ENCODE measurements around the gene SEC61B. TPM values are rescaled to one million over a fixed set of nuclear protein-coding genes. Genes with fewer than 3 reads are reported as not detected.

Gene SEC61B
- total RNA-seq, 1 experiment from 2014 or later: 125 TPM

- intact Hi-C loops (cut with micrococcal nuclease): no loop called here
- ATAC-seq (no peak), DNase-seq (ENCODE audit: low read depth, low spot score) (no peak)
- RAD21 ChIA-PET (ENCODE audit: low non-redundant PET in 1 of 2, low total read pairs in 2 of 2, uncharacterized antibody in 2 of 2, unreplicated experiment in 2 of 2): no interaction called here
- Histone ChIP-seq H3K9ac (ENCODE audit: low read length) (no peak overlapping the region), H3K27me3 (ENCODE audit: insufficient read depth, low read length) (peaks cover 3% of the 10 kb centered on the region; the same call in 1 of the 2 replicates), H3K4me2 (ENCODE audit: low read length) (no peak overlapping the region), H3K79me2 (ENCODE audit: insufficient read depth, low read length) (no peaks in the 10 kb centered on the region), H3K4me1 (ENCODE audit: control insufficient read depth in 1 of 2, insufficient read depth in 2 of 2, low read length in 2 of 2) (no peaks in the 10 kb centered on the region), H3K4me3 (replicated peaks in 1 of 2; ENCODE audit: low read depth in 1 of 2, low read length in 2 of 2) (no peak overlapping the region), H3K27ac (ENCODE audit: low read depth, low read length) (no peak overlapping the region), H3K9me3 (ENCODE audit: control insufficient read depth in 1 of 2, insufficient read depth in 1 of 2, low read depth in 1 of 2, low read length in 2 of 2) (no peaks in the 10 kb centered on the region), H2AFZ (ENCODE audit: low read depth, low read length, poor library complexity, severe bottlenecking) (no peak overlapping the region), H3K36me3 (ENCODE audit: control insufficient read depth in 1 of 2, insufficient read depth in 2 of 2, low read length in 2 of 2) (no peaks in the 10 kb centered on the region), H4K20me1 (ENCODE audit: insufficient read depth) (no peaks in the 10 kb centered on the region), H3K9me2 (ENCODE audit: insufficient read depth) (no peaks in the 10 kb centered on the region)
- CTCF ChIA-PET: interaction anchor here (1.2 kb wide), 1 partner anchor 13 kb away, joined by 4 read pairs; no protein-coding TSS in a partner anchor
- TF ChIP-seq EGR1 (IDR thresholded peaks at IDR 0.05; ENCODE audit: low read depth) (no peak), CEBPB (IDR thresholded peaks at IDR 0.05; ENCODE audit: low read depth) (no peak), MAX (IDR thresholded peaks at IDR 0.05) (no peak), SIN3A (IDR thresholded peaks at IDR 0.05; ENCODE audit: low read depth) (no peak), YY1 (IDR thresholded peaks at IDR 0.05; ENCODE audit: extremely low read depth, insufficient replicate concordance, low read depth, low read length) (no peak), SRF (IDR thresholded peaks at IDR 0.05; ENCODE audit: low read depth) (no peak), ZBTB33 (IDR thresholded peaks at IDR 0.05; ENCODE audit: extremely low read depth, insufficient replicate concordance, low read length) (no peak)
- TF ChIP-seq, protein P1, sequence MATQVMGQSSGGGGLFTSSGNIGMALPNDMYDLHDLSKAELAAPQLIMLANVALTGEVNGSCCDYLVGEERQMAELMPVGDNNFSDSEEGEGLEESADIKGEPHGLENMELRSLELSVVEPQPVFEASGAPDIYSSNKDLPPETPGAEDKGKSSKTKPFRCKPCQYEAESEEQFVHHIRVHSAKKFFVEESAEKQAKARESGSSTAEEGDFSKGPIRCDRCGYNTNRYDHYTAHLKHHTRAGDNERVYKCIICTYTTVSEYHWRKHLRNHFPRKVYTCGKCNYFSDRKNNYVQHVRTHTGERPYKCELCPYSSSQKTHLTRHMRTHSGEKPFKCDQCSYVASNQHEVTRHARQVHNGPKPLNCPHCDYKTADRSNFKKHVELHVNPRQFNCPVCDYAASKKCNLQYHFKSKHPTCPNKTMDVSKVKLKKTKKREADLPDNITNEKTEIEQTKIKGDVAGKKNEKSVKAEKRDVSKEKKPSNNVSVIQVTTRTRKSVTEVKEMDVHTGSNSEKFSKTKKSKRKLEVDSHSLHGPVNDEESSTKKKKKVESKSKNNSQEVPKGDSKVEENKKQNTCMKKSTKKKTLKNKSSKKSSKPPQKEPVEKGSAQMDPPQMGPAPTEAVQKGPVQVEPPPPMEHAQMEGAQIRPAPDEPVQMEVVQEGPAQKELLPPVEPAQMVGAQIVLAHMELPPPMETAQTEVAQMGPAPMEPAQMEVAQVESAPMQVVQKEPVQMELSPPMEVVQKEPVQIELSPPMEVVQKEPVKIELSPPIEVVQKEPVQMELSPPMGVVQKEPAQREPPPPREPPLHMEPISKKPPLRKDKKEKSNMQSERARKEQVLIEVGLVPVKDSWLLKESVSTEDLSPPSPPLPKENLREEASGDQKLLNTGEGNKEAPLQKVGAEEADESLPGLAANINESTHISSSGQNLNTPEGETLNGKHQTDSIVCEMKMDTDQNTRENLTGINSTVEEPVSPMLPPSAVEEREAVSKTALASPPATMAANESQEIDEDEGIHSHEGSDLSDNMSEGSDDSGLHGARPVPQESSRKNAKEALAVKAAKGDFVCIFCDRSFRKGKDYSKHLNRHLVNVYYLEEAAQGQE (IDR thresholded peaks at IDR 0.05; ENCODE audit: low read depth): no peak
- POLR2A ChIA-PET: interaction anchor here (0.6 kb wide), 1 partner anchor 14 kb away, joined by 3 read pairs; no protein-coding TSS in a partner anchor
- BruUV-seq (replicated peaks): no TSS peak
These were observed 24.1 kb upstream of the SEC61B start for GRCh38 chr9:99197987-99198386.
